Measurements from ENCODE around the gene PRMT6.
A peak's percentile ranks its signal among the peaks of the same experiment; 100 is the strongest.

The PRMT6 gene

GRCh38 chr1:107056426-107057196 is at the start of gene PRMT6:
PRMT6 (plus strand) TSS chr1:107056674; CDS start chr1:107056716, 42 bp downstream.
- peak; percentile 33 for TF ChIP-seq CTCF (IDR thresholded peaks at IDR 0.05; ENCODE audit: insufficient read depth, low read length, poor library complexity, severe bottlenecking)
- peak; percentile 91 for DNase-seq (ENCODE audit: extremely low read depth, insufficient read length)
- Histone ChIP-seq H3K27me3 (replicated peaks; ENCODE audit: control insufficient read depth, insufficient read depth, low read length) (no peaks in the 10 kb centered on the region), H3K4me3 (replicated peaks; ENCODE audit: low read depth, low read length) (peak within 1 kb of the TSS; percentile 90), H3K36me3 (ENCODE audit: control insufficient read depth, insufficient read depth, low read length) (no peaks in the 10 kb centered on the region)

GRCh38 chr1:107009281-107009680 is 47.2 kb upstream of the PRMT6 start:
- Histone ChIP-seq H3K4me3 (replicated peaks; ENCODE audit: low read depth, low read length) (no peak overlapping the region), H3K27me3 (replicated peaks; ENCODE audit: control insufficient read depth, insufficient read depth, low read length) (no peaks in the 10 kb centered on the region), H3K36me3 (ENCODE audit: control insufficient read depth, insufficient read depth, low read length) (no peaks in the 10 kb centered on the region)
- DNase-seq (ENCODE audit: extremely low read depth, insufficient read length): no peak
- no peak for TF ChIP-seq CTCF (IDR thresholded peaks at IDR 0.05; ENCODE audit: insufficient read depth, low read length, poor library complexity, severe bottlenecking)

- no peak overlapping the region for H3K4me3 ChIP-seq (replicated peaks; ENCODE audit: low read depth, low read length)
- peak; percentile 20 for DNase-seq (ENCODE audit: extremely low read depth, insufficient read length)
- H3K36me3 ChIP-seq (ENCODE audit: control insufficient read depth, insufficient read depth, low read length): no peaks in the 10 kb centered on the region
- no peaks in the 10 kb centered on the region for H3K27me3 ChIP-seq (replicated peaks; ENCODE audit: control insufficient read depth, insufficient read depth, low read length)
- no peak for TF ChIP-seq CTCF (IDR thresholded peaks at IDR 0.05; ENCODE audit: insufficient read depth, low read length, poor library complexity, severe bottlenecking)
Measured at GRCh38 chr1:107010582-107010981, 45.9 kb upstream of the PRMT6 start.

GRCh38 chr1:107016376-107016978 is 40.0 kb upstream of the PRMT6 start:
- 0 out of 2 replicates have a peak overlapping the region, but pooled peaks have one; percentile 28 for H3K4me3 ChIP-seq (replicated peaks; ENCODE audit: low read depth, low read length)
- TF ChIP-seq CTCF (IDR thresholded peaks at IDR 0.05; ENCODE audit: insufficient read depth, low read length, poor library complexity, severe bottlenecking): no peak
- peak; percentile 50 for DNase-seq (ENCODE audit: extremely low read depth, insufficient read length)

GRCh38 chr1:107018445-107018844 is 38.0 kb upstream of the PRMT6 start:
- Histone ChIP-seq H3K36me3 (ENCODE audit: control insufficient read depth, insufficient read depth, low read length) (no peaks in the 10 kb centered on the region), H3K27me3 (replicated peaks; ENCODE audit: control insufficient read depth, insufficient read depth, low read length) (no peaks in the 10 kb centered on the region), H3K4me3 (replicated peaks; ENCODE audit: low read depth, low read length) (no peak overlapping the region)
- TF ChIP-seq CTCF (IDR thresholded peaks at IDR 0.05; ENCODE audit: insufficient read depth, low read length, poor library complexity, severe bottlenecking): no peak
- DNase-seq (ENCODE audit: extremely low read depth, insufficient read length): no peak

More at GRCh38 chr1:107016376-107016978, 40.0 kb upstream of the PRMT6 start:
- no peaks in the 10 kb centered on the region for H3K36me3 ChIP-seq (ENCODE audit: control insufficient read depth, insufficient read depth, low read length)
- no peaks in the 10 kb centered on the region for H3K27me3 ChIP-seq (replicated peaks; ENCODE audit: control insufficient read depth, insufficient read depth, low read length)

Data from GM06990 (cell line).